ENCODE data around the gene CCNB2. TPM values are rescaled to one million over a fixed set of nuclear protein-coding genes. Genes with fewer than 3 reads are reported as not detected.

Gene CCNB2
- total and polyA plus RNA-seq, 8 donors, result 0.12 to 1.1 (median 0.28) TPM

- no peak for ATAC-seq
- no peak for FAIRE-seq
- Histone ChIP-seq H3K36me3 (peaks cover 0 to 28% (median 12%) of the 10 kb centered on the region in 3 donors), H3K27me3 (no peaks in the 10 kb centered on the region), H3K4me3 (no peak overlapping the region), H3K4me1 (no peaks in the 10 kb centered on the region), H3K27ac (no peak overlapping the region), H3K9me3 (no peaks in the 10 kb centered on the region)
- TF ChIP-seq, protein P1, sequence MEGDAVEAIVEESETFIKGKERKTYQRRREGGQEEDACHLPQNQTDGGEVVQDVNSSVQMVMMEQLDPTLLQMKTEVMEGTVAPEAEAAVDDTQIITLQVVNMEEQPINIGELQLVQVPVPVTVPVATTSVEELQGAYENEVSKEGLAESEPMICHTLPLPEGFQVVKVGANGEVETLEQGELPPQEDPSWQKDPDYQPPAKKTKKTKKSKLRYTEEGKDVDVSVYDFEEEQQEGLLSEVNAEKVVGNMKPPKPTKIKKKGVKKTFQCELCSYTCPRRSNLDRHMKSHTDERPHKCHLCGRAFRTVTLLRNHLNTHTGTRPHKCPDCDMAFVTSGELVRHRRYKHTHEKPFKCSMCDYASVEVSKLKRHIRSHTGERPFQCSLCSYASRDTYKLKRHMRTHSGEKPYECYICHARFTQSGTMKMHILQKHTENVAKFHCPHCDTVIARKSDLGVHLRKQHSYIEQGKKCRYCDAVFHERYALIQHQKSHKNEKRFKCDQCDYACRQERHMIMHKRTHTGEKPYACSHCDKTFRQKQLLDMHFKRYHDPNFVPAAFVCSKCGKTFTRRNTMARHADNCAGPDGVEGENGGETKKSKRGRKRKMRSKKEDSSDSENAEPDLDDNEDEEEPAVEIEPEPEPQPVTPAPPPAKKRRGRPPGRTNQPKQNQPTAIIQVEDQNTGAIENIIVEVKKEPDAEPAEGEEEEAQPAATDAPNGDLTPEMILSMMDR (IDR thresholded peaks at IDR 0.05), result no peak
- intact Hi-C loops (cut with DNase I), result no loop called here
- 80 to 83% methylated on average over 2 of the region's 2 CpGs for WGBS, 2 donors
- no peak for DNase-seq
These were observed 5.7 kb upstream of the CCNB2 start for GRCh38 chr15:59099162-59099685.

DNA sequence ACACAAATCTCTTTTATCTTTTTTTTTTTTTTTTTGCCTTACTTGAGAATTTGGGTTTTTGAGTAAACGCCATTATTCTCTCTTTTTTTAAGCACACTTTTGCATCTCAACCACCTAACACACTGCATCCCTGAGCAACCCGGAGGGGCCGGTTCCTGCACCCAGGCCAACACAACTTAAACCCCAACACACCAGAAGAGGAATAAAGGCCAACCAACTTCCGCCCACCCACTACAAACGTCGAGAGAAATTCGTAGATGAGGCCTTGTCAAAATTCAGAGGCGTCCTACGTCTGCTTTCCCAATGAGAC lies 389 bp upstream of the CCNB2 start:
- ATAC-seq (peak; percentile 38 to 55 (median 50)), FAIRE-seq (no peak), DNase-seq (no peak)
- Histone ChIP-seq H3K27me3 (no peaks in the 10 kb centered on the region), H3K4me3 (peak overlapping the region; percentile 30 to 74 (median 42)), H3K9me3 (no peaks in the 10 kb centered on the region), H3K36me3 (no peaks in the 10 kb centered on the region), H3K4me1 (no peaks in the 10 kb centered on the region), H3K27ac (peak overlapping the region in 1 of 4 donors; percentile 24)
- intact Hi-C loops (cut with DNase I), result no loop called here
- 2% methylated on average over 9 of the region's 9 CpGs for WGBS, 2 donors
- TF ChIP-seq, protein P1 (IDR thresholded peaks at IDR 0.05), result no peak

DNA sequence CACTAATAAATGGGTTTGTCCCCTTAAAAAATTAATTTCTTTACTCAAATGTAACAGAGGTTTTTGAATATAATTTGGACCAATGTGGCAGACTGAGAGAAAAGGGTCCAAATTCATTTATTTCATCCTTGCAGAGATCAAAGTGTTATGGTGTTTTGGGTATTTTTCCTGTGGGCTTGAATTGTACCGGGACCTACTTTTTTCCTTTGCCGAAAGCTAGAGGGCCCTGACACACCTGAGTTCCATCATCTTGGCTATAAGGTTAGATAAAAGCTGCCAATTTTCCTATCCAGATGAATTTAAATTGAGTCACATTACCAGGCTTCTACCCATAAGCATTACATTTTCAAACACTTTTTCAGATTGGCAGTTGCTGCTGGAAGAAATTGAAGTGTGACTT lies 908 bp downstream of the CCNB2 start:
- Histone ChIP-seq H3K27ac (no peak overlapping the region), H3K4me1 (no peaks in the 10 kb centered on the region), H3K9me3 (no peaks in the 10 kb centered on the region), H3K36me3 (no peaks in the 10 kb centered on the region), H3K27me3 (no peaks in the 10 kb centered on the region), H3K4me3 (peak overlapping the region in 1 of 4 donors; percentile 74)
- TF ChIP-seq, protein P1 (IDR thresholded peaks at IDR 0.05), result no peak
- ATAC-seq (no peak), DNase-seq (no peak), FAIRE-seq (no peak)
- intact Hi-C loops (cut with DNase I), result no loop called here
- WGBS, 2 donors, result 47 to 54% methylated on average over 2 of the region's 2 CpGs

GRCh38 chr15:59111251-59111650 lies 6.3 kb downstream of the CCNB2 start:
- intact Hi-C loops (cut with DNase I), result no loop called here
- WGBS, 2 donors, result 86 to 87% methylated on average over 4 of the region's 4 CpGs

DNA sequence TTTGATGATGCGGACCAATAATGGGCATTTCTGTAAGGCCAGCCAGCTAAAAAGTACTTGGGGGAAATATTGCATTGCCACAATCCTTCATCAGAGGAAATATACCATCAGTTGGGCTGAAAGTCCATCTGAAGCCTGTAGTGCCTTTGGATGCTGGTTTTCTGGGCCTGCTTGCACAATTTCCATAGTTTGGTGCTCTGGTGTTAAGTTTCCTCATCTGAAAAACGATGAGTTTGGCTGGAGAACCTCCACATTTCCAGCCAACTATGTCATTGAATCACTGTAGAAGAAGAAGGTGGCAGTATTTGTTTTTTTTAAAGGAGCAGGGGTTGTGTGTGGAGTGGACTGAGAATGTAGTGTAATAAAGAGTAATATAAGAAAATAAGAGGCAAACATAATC lies 10.1 kb downstream of the CCNB2 start:
- no peak for ATAC-seq
- no peak for FAIRE-seq
- H3K27me3 ChIP-seq, result no peaks in the 10 kb centered on the region
- no peak for DNase-seq
- no peak overlapping the region for H3K4me3 ChIP-seq
- no peak overlapping the region for H3K27ac ChIP-seq
- no peaks in the 10 kb centered on the region for H3K36me3 ChIP-seq
- H3K4me1 ChIP-seq, result no peaks in the 10 kb centered on the region
- H3K9me3 ChIP-seq, result no peaks in the 10 kb centered on the region
- TF ChIP-seq, protein P1 (IDR thresholded peaks at IDR 0.05), result no peak
- intact Hi-C loops (cut with DNase I), result no loop called here
- WGBS, 2 donors, result 60 to 61% methylated on average over 2 of the region's 2 CpGs

More at GRCh38 chr15:59111251-59111650, 6.3 kb downstream of the CCNB2 start:
- ATAC-seq (no peak), FAIRE-seq (no peak), DNase-seq (no peak)
- H3K9me3 ChIP-seq, result no peaks in the 10 kb centered on the region
- TF ChIP-seq, protein P1 (IDR thresholded peaks at IDR 0.05), result no peak
- no peak overlapping the region for H3K4me3 ChIP-seq
- no peaks in the 10 kb centered on the region for H3K27me3 ChIP-seq
- H3K27ac ChIP-seq, result no peak overlapping the region
- no peaks in the 10 kb centered on the region for H3K36me3 ChIP-seq
- no peaks in the 10 kb centered on the region for H3K4me1 ChIP-seq
